Measurements from ENCODE around the gene ZDHHC4.
"Not testable (repeated sequence)": the region's sequence is repeated elsewhere in the genome, so short reads cannot be mapped to it uniquely, and the experiment has no call there.

The ZDHHC4 gene

GRCh38 chr7:6559896-6560295, 17.4 kb upstream of the ZDHHC4 start:
- no peak for DNase-seq (ENCODE audit: low read depth in 1 of 2, low spot score in 1 of 2)

- DNase-seq (ENCODE audit: low read depth in 1 of 2, low spot score in 1 of 2) = no peak
Observed at GRCh38 chr7:6562106-6562505, 15.1 kb upstream of the ZDHHC4 start.

GRCh38 chr7:6563936-6564770, 13.1 kb upstream of the ZDHHC4 start:
- DNase-seq (ENCODE audit: low read depth in 1 of 2, low spot score in 1 of 2) = no peak

- DNase-seq (ENCODE audit: low read depth in 1 of 2, low spot score in 1 of 2) = no peak
Observed at GRCh38 chr7:6565655-6566054, 11.6 kb upstream of the ZDHHC4 start.

GRCh38 chr7:6567886-6568285, 9.4 kb upstream of the ZDHHC4 start:
- DNase-seq (ENCODE audit: low read depth in 1 of 2, low spot score in 1 of 2) = no peak

- no peak for DNase-seq (ENCODE audit: low read depth in 1 of 2, low spot score in 1 of 2)
Observed at GRCh38 chr7:6571160-6571779, 6.0 kb upstream of the ZDHHC4 start.

- no peak for DNase-seq (ENCODE audit: low read depth in 1 of 2, low spot score in 1 of 2)
Observed at GRCh38 chr7:6575281-6576023, 1.8 kb upstream of the ZDHHC4 start.

- DNase-seq (ENCODE audit: low read depth in 1 of 2, low spot score in 1 of 2) = no peak
Observed at GRCh38 chr7:6576024-6576866, 1.0 kb upstream of the ZDHHC4 start.

- not testable (repeated sequence) for DNase-seq (ENCODE audit: low read depth in 1 of 2, low spot score in 1 of 2)
Observed at GRCh38 chr7:6576867-6577368, 336 bp upstream of the ZDHHC4 start.

- no peak for DNase-seq (ENCODE audit: low read depth in 1 of 2, low spot score in 1 of 2)
Observed at GRCh38 chr7:6578114-6579084, 1.1 kb downstream of the ZDHHC4 start.

- no peak for DNase-seq (ENCODE audit: low read depth in 1 of 2, low spot score in 1 of 2)
Observed at GRCh38 chr7:6579446-6579845, 2.2 kb downstream of the ZDHHC4 start.

- DNase-seq (ENCODE audit: low read depth in 1 of 2, low spot score in 1 of 2) = not testable (repeated sequence)
Observed at GRCh38 chr7:6585746-6586432, 8.6 kb downstream of the ZDHHC4 start.

GRCh38 chr7:6588566-6588965, 11.3 kb downstream of the ZDHHC4 start:
- no peak for DNase-seq (ENCODE audit: low read depth in 1 of 2, low spot score in 1 of 2)

GRCh38 chr7:6589151-6589828, 12.0 kb downstream of the ZDHHC4 start:
- DNase-seq (ENCODE audit: low read depth in 1 of 2, low spot score in 1 of 2) = no peak

- DNase-seq (ENCODE audit: low read depth in 1 of 2, low spot score in 1 of 2) = peak; percentile 69 to 75
Observed at GRCh38 chr7:6589829-6590644, 12.8 kb downstream of the ZDHHC4 start, which contains the start of gene INTS15. Gene INTS15, plus strand, starts transcription at chr7:6590021. Its CDS starts 263 bp downstream, at chr7:6590284.

- DNase-seq (ENCODE audit: low read depth in 1 of 2, low spot score in 1 of 2) = no peak
Observed at GRCh38 chr7:6590645-6591110, 13.4 kb downstream of the ZDHHC4 start.

GRCh38 chr7:6600093-6600492, 22.8 kb downstream of the ZDHHC4 start:
- no peak for DNase-seq (ENCODE audit: low read depth in 1 of 2, low spot score in 1 of 2)

All from activated CD4-positive, alpha-beta T cell treated with anti-CD3 and anti-CD28 coated beads, Interleukin-2, amount 50 U/mL, for 24 hours (primary cell).